GM23338 (cell line): Measurements from ENCODE around the gene NCK2. TPM values are rescaled to one million over a fixed set of nuclear protein-coding genes. Genes with fewer than 3 reads are reported as not detected.

Source experiments
- ATAC-seq: fragments of 200-7000 bp; cut with Tn5 transposase; 3 replicates; pipeline ENCODE4 v1.9.1; 2020
- DNase-seq: peaks from one replicate; pipeline ENCODE4 v3.0.0-alpha.2; 2015; ENCODE audit warnings: low spot score
- H2AFZ ChIP-seq: fragments of 200-600 bp; sonication (generic); 2 replicates; pipeline ENCODE4 v1.8.0; 2016; ENCODE audit warnings: antibody characterized with exemption, mild to moderate bottlenecking, moderate library complexity
- H3F3A ChIP-seq: fragments of 200-600 bp; sonication (generic); replicated peaks from 2 replicates; pipeline ENCODE4 v1.8.0; 2017; ENCODE audit warnings: antibody characterized with exemption, mixed run types, low read depth
- H3K27ac ChIP-seq: fragments of 200-600 bp; sonication (generic); 2 replicates; pipeline ENCODE4 v1.6.1; 2016; ENCODE audit warnings: low read depth
- H3K27me3 ChIP-seq: fragments of 200-600 bp; sonication (generic); 2 replicates; pipeline ENCODE4 v1.8.0; 2016; ENCODE audit warnings: mild to moderate bottlenecking, mixed run types, moderate library complexity; ENCODE audit not compliant: insufficient read depth
- H3K36me3 ChIP-seq: fragments of 200-600 bp; sonication (generic); 2 replicates; pipeline ENCODE4 v1.8.0; 2016; ENCODE audit warnings: mild to moderate bottlenecking; ENCODE audit not compliant: insufficient read depth
- H3K4me1 ChIP-seq: fragments of 200-600 bp; sonication (generic); 2 replicates; pipeline ENCODE4 v1.8.0; 2016; ENCODE audit warnings: mild to moderate bottlenecking, moderate library complexity; ENCODE audit not compliant: insufficient read depth
- H3K4me2 ChIP-seq: fragments of 200-600 bp; sonication (generic); 2 replicates; pipeline ENCODE4 v1.7.1; 2017; ENCODE audit warnings: mixed run types
- H3K4me3 ChIP-seq: fragments of 200-600 bp; sonication (generic); 2 replicates; pipeline ENCODE4 v1.6.1; 2016; ENCODE audit warnings: mixed run types
- H3K79me2 ChIP-seq: fragments of 200-600 bp; sonication (generic); replicated peaks from 2 replicates; pipeline ENCODE4 v1.8.0; 2017; ENCODE audit warnings: mild to moderate bottlenecking; ENCODE audit not compliant: insufficient read depth
- H3K9me2 ChIP-seq: fragments of 200-600 bp; sonication (generic); 2 replicates; pipeline ENCODE4 v1.8.0; 2017; ENCODE audit not compliant: insufficient read depth
- H4K20me1 ChIP-seq: fragments of 200-600 bp; sonication (generic); replicated peaks from 2 replicates; pipeline ENCODE4 v1.8.0; 2017; ENCODE audit warnings: mild to moderate bottlenecking; ENCODE audit not compliant: insufficient read depth
- H3K27ac Mint-ChIP-seq: 2 replicates; pipeline ENCODE4 v1.8.0; 2020; ENCODE audit warnings: inconsistent platforms, mild to moderate bottlenecking, moderate library complexity, mixed read lengths
- H3K27me3 Mint-ChIP-seq: 3 replicates; pipeline ENCODE4 v1.8.0; 2022; ENCODE audit warnings: low read depth, mild to moderate bottlenecking, moderate library complexity, mixed read lengths, inconsistent platforms; ENCODE audit not compliant: insufficient read depth, poor library complexity
- H3K36me3 Mint-ChIP-seq: 3 replicates; pipeline ENCODE4 v1.8.0; 2021; ENCODE audit warnings: low read depth, mild to moderate bottlenecking, inconsistent platforms, moderate library complexity, mixed read lengths
- H3K4me1 Mint-ChIP-seq: 3 replicates; pipeline ENCODE4 v1.8.0; 2020; ENCODE audit warnings: mild to moderate bottlenecking, inconsistent platforms, mixed read lengths
- H3K4me3 Mint-ChIP-seq: 3 replicates; pipeline ENCODE4 v1.8.0; 2021; ENCODE audit warnings: moderate library complexity, mild to moderate bottlenecking, inconsistent platforms, mixed read lengths
- H3K9me3 Mint-ChIP-seq: 3 replicates; pipeline ENCODE4 v1.8.0; 2020; ENCODE audit warnings: moderate library complexity, mild to moderate bottlenecking, inconsistent platforms, mixed read lengths
- CREB1 ChIP-seq: fragments of 250-450 bp; sonication (Bioruptor Pico); IDR thresholded peaks from 2 replicates; pipeline ENCODE4 v1.5.0; 2020; ENCODE audit warnings: low read depth, mild to moderate bottlenecking, moderate library complexity
- ETS1 ChIP-seq: IDR thresholded peaks from 2 replicates; pipeline ENCODE4 v1.6.1; 2016; ENCODE audit warnings: antibody characterized with exemption
- EZH2 ChIP-seq: fragments of 200-600 bp; sonication (generic); IDR thresholded peaks from one replicate; pipeline ENCODE4 v1.8.0; 2017; ENCODE audit warnings: antibody characterized with exemption, mild to moderate bottlenecking, low read depth; ENCODE audit not compliant: unreplicated experiment
- ZNF114 ChIP-seq: fragments of 250-450 bp; sonication (Bioruptor Pico); IDR thresholded peaks from 2 replicates; pipeline ENCODE4 v1.5.0; 2020; ENCODE audit warnings: mild to moderate bottlenecking, moderate library complexity
- polyA plus RNA-seq: library from polyadenylated mRNA; unstranded; fragments of >200 nt; fragmentation: Nextera tagmentation; extraction: Ambion mirVana; gene quantifications from 2 replicates; pipeline ENCODE4 v1.2.1, GENCODE V29; 2016
- total RNA-seq: library from RNA; depleted of rRNA; stranded (reverse); fragments of >200 nt; shearing (Covaris generic); gene quantifications from 2 replicates; pipeline ENCODE4 v1.2.3, GENCODE V29; 2014
- TF ChIP-seq, protein P1 (sequence below): fragments of 250-450 bp; sonication (Bioruptor Pico); IDR thresholded peaks from 2 replicates; pipeline ENCODE4 v1.5.0; 2020; ENCODE audit warnings: mild to moderate bottlenecking, moderate library complexity

The NCK2 gene
- total and polyA plus RNA-seq, 2 experiments from 2014 or later = 26.9 to 59.9 TPM

GRCh38 chr2:105870858-105871257 lies 126.1 kb downstream of the NCK2 start (continued):
- TF ChIP-seq, protein P1, sequence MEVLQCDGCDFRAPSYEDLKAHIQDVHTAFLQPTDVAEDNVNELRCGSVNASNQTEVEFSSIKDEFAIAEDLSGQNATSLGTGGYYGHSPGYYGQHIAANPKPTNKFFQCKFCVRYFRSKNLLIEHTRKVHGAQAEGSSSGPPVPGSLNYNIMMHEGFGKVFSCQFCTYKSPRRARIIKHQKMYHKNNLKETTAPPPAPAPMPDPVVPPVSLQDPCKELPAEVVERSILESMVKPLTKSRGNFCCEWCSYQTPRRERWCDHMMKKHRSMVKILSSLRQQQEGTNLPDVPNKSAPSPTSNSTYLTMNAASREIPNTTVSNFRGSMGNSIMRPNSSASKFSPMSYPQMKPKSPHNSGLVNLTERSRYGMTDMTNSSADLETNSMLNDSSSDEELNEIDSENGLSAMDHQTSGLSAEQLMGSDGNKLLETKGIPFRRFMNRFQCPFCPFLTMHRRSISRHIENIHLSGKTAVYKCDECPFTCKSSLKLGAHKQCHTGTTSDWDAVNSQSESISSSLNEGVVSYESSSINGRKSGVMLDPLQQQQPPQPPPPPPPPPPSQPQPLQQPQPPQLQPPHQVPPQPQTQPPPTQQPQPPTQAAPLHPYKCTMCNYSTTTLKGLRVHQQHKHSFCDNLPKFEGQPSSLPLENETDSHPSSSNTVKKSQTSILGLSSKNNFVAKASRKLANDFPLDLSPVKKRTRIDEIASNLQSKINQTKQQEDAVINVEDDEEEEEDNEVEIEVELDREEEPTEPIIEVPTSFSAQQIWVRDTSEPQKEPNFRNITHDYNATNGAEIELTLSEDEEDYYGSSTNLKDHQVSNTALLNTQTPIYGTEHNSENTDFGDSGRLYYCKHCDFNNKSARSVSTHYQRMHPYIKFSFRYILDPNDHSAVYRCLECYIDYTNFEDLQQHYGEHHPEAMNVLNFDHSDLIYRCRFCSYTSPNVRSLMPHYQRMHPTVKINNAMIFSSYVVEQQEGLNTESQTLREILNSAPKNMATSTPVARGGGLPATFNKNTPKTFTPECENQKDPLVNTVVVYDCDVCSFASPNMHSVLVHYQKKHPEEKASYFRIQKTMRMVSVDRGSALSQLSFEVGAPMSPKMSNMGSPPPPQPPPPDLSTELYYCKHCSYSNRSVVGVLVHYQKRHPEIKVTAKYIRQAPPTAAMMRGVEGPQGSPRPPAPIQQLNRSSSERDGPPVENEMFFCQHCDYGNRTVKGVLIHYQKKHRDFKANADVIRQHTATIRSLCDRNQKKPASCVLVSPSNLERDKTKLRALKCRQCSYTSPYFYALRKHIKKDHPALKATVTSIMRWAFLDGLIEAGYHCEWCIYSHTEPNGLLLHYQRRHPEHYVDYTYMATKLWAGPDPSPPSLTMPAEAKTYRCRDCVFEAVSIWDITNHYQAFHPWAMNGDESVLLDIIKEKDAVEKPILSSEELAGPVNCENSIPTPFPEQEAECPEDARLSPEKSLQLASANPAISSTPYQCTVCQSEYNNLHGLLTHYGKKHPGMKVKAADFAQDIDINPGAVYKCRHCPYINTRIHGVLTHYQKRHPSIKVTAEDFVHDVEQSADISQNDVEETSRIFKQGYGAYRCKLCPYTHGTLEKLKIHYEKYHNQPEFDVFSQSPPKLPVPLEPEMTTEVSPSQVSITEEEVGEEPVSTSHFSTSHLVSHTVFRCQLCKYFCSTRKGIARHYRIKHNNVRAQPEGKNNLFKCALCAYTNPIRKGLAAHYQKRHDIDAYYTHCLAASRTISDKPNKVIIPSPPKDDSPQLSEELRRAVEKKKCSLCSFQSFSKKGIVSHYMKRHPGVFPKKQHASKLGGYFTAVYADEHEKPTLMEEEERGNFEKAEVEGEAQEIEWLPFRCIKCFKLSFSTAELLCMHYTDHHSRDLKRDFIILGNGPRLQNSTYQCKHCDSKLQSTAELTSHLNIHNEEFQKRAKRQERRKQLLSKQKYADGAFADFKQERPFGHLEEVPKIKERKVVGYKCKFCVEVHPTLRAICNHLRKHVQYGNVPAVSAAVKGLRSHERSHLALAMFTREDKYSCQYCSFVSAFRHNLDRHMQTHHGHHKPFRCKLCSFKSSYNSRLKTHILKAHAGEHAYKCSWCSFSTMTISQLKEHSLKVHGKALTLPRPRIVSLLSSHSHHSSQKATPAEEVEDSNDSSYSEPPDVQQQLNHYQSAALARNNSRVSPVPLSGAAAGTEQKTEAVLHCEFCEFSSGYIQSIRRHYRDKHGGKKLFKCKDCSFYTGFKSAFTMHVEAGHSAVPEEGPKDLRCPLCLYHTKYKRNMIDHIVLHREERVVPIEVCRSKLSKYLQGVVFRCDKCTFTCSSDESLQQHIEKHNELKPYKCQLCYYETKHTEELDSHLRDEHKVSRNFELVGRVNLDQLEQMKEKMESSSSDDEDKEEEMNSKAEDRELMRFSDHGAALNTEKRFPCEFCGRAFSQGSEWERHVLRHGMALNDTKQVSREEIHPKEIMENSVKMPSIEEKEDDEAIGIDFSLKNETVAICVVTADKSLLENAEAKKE (CRISPR knock-in tag) = no peak
- no peak for TF ChIP-seq ETS1

GRCh38 chr2:105872142-105872728 lies 127.5 kb downstream of the NCK2 start:
- H3K27me3 Mint-ChIP-seq = peaks cover 1% of the 10 kb centered on the region
- H3K4me3 Mint-ChIP-seq = no peak overlapping the region
- H2AFZ ChIP-seq = no peak overlapping the region
- H4K20me1 ChIP-seq = no peaks in the 10 kb centered on the region; the same call in none of the 2 replicates
- peaks cover 28% of the 10 kb centered on the region for H3K79me2 ChIP-seq
- no peak overlapping the region for H3K4me2 ChIP-seq
- TF ChIP-seq EZH2 = no peak
- TF ChIP-seq, protein P1 (CRISPR knock-in tag) = no peak
- TF ChIP-seq ZNF114 = no peak
- no peak for TF ChIP-seq CREB1 (CRISPR knock-in tag)
- H3K27ac Mint-ChIP-seq = peak overlapping the region; percentile 60; the same call in 1 of the 2 replicates
- H3K9me3 Mint-ChIP-seq = no peaks in the 10 kb centered on the region
- peaks cover 4% of the 10 kb centered on the region; the same call in 1 of the 2 replicates for H3K4me1 ChIP-seq
- no peak overlapping the region for H3K4me3 ChIP-seq
- H3K27me3 ChIP-seq = no peaks in the 10 kb centered on the region
- H3K27ac ChIP-seq = no peak overlapping the region
- ATAC-seq (no peak), DNase-seq (no peak)
- H3K9me2 ChIP-seq = no peaks in the 10 kb centered on the region
- no peaks in the 10 kb centered on the region for H3K36me3 ChIP-seq
- no peaks in the 10 kb centered on the region for H3K36me3 Mint-ChIP-seq
- peaks cover 34% of the 10 kb centered on the region for H3K4me1 Mint-ChIP-seq
- H3F3A ChIP-seq = no peaks in the 10 kb centered on the region
